Measurements from ENCODE around the gene CD38.

Gene CD38

DNA sequence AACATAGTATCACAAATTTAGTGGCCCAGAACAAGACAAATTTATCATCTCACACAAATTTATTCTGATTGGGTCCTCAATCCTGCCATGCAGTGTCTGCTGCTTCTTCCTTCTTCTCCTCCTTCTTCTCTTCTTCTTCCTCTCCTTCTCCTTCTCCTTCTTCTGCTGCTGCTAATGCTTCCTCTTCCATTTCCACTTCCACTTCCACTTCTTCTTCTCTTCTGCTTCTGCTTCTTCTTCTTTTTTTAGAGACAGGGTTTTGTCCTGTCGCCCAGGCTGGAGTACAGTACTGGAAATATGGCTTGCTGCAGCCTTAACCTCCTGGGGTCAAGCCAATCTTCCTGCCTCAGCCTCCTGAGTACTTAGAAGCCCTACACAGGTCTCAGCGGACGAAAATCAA is 122.9 kb downstream of the CD38 start:
- Histone ChIP-seq H3K27ac (no peak overlapping the region), H3K9ac (no peak overlapping the region), H3K4me1 (no peaks in the 10 kb centered on the region), H3K4me2 (no peak overlapping the region), H3K36me3 (no peaks in the 10 kb centered on the region), H3K9me3 (peaks cover 17% of the 10 kb centered on the region), H4K20me1 (no peaks in the 10 kb centered on the region), H3K27me3 (no peaks in the 10 kb centered on the region), H3K4me3 (no peak overlapping the region)
- no peak for TF ChIP-seq Cebpa-rat (IDR thresholded peaks at IDR 0.05)

DNA sequence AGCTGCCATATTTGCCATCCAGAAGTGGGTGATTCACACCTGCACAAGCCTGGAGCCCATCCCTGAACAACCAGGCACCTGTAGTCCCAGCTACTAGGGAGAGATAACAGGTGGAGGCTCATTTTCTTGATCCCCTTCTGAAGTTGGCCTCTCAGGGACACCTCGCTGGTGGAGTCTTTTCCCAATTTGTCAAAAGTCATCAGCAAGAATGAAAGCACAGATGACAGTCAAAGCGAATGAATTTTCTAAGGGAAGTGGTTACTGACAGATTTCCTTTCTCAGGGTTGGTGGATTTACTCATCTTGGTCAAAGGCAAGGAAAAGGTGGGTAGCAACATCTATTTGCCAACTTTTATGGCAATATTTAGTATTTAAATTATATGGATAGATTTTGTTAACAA is 123.9 kb downstream of the CD38 start:
- H3K36me3 ChIP-seq = no peaks in the 10 kb centered on the region
- H3K27ac ChIP-seq = no peak overlapping the region
- no peaks in the 10 kb centered on the region for H3K4me1 ChIP-seq
- no peak overlapping the region for H3K4me3 ChIP-seq
- H4K20me1 ChIP-seq = no peaks in the 10 kb centered on the region
- TF ChIP-seq Cebpa-rat (IDR thresholded peaks at IDR 0.05) = no peak
- no peak overlapping the region for H3K4me2 ChIP-seq
- peaks cover 20% of the 10 kb centered on the region for H3K9me3 ChIP-seq
- no peaks in the 10 kb centered on the region for H3K27me3 ChIP-seq
- H3K9ac ChIP-seq = no peak overlapping the region

DNA sequence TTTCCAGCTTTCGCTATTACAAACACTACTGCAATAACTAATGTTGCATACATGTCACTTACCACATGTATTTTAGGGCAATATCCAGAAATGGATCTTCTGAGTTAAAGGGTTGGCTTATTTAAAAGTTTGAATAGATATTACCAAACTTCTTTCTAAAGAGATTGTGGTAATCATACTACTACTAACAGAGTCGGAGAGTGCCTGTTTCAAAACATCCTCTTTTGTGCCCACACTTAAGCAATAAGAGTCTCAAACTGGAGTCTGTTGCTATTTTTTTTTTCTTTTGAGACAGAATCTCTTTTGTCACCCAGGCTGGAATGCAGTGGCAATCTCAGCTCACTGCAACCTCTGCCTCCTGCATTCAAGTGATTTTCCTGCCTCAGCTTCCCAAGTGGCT is 124.6 kb downstream of the CD38 start:
- TF ChIP-seq Cebpa-rat (IDR thresholded peaks at IDR 0.05) = no peak
- Histone ChIP-seq H3K4me1 (no peaks in the 10 kb centered on the region), H3K9me3 (peaks cover 20% of the 10 kb centered on the region), H3K4me3 (no peak overlapping the region), H3K4me2 (no peak overlapping the region), H3K36me3 (no peaks in the 10 kb centered on the region), H3K27me3 (no peaks in the 10 kb centered on the region), H3K9ac (no peak overlapping the region), H3K27ac (no peak overlapping the region), H4K20me1 (no peaks in the 10 kb centered on the region)

All from BLaER1 (cell line).